ENCODE data around the gene ZNF618.
"Not testable (repeated sequence)": the region's sequence is repeated elsewhere in the genome, so short reads cannot be mapped to it uniquely, and the experiment has no call there.

Gene ZNF618

DNA sequence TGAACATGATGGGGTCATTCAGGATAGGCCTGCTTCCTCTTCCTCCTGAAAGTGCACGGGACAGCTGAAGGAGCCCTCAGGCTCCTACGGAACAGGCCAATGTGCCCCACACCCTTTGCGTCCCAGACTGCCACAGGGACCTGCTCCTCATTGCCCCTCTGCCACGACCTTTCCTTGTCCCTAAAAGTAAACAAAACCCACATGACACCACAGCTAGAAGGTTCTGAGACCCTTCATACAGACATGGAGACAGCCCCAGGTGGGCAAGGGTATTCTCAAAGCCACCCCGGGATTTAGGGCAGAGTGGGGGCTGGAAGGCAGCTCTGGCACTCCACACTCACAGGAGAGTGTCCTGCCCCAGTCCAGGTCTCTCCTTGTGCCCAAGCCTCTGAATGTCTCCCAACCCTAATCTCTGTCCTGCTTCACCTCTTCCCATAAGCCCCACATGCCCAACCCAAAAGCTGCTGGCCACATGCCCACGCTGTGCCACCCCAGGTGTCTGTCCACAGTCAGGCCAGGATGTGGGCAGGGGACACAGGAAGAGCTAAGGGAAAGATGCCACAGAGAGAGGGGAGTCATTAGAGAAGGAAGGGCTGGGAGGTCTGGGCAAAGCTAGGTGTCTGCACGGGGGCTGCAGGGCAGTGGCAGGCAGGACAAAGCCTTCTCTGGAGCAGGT is 201.2 kb downstream of the ZNF618 start:
- Mint-ChIP-seq H3K9me3 (no peaks in the 10 kb centered on the region), H3K27me3 (ENCODE audit: low read depth) (no peaks in the 10 kb centered on the region), H3K36me3 (ENCODE audit: low read depth) (no peaks in the 10 kb centered on the region), H3K4me3 (no peak overlapping the region), H3K4me1 (ENCODE audit: low read depth) (no peaks in the 10 kb centered on the region), H3K27ac (no peak overlapping the region)

DNA sequence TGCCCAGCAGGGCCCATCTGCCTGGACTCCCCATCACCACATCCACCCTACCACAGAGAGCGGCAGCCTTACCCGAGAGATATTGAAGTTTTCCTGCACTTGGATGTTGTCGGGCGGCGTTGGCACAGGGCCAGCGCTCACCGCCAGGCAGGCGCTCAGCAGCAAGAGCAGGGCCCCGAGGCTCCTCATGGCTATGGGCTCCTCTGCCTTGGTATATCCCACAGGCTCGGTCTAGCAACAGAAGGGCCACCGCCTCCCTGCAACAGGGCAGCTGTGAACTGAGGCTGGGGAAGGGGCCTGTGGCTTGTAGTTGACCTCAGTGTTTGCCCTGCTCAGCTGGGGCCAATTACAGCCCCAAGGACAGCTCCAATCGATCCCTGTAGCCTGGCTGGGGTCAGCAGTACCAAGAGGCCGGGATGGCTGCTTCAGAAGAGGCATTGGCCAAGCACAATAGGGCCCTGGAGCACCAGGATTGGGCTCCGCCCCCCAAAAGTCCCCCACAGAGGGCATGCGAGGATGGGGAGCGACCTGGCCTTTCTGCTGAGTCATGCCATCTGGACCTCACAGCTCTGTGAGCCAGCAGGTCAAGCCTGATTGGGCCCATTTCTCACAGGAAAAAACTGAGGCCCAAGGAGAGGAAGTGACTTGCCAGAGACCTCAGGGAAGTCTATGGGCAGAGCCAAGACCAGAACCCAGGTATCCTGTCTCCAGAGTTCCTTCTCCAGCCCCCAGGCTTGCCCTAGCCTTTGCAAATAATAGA is 202.1 kb downstream of the ZNF618 start, which contains the start of gene AMBP:
AMBP (minus strand) TSS at position 280 of the 760 bp plus-strand sequence; CDS start at position 189, 91 bp downstream.
- Mint-ChIP-seq H3K27me3 (ENCODE audit: low read depth) (no peaks in the 10 kb centered on the region), H3K4me3 (no peak within 1 kb of the TSS), H3K4me1 (ENCODE audit: low read depth) (peaks cover 1% of the 10 kb centered on the region), H3K36me3 (ENCODE audit: low read depth) (no peaks in the 10 kb centered on the region), H3K27ac (no peak within 1 kb of the TSS), H3K9me3 (no peaks in the 10 kb centered on the region)

DNA sequence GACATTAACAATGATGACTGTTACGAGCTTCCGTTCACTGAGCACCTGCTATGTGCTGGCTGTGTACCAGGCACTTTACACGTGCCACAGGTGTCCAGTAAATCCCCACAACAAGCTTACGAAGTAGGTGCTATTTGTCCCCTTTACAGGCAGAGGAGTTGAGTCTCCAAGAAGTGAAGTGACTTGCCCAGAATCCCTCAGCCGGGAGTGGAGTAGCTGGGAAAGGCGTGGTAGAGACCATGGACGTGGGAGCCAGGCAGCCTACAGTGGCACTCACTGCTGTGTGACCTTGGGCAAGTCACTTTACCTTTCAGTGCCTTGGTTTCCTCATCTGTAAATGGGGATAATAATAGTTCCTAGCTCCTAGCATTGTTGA is 202.7 kb downstream of the ZNF618 start:
- Mint-ChIP-seq H3K27ac (no peak overlapping the region), H3K4me3 (no peak overlapping the region), H3K36me3 (ENCODE audit: low read depth) (no peaks in the 10 kb centered on the region), H3K9me3 (no peaks in the 10 kb centered on the region), H3K27me3 (ENCODE audit: low read depth) (no peaks in the 10 kb centered on the region), H3K4me1 (ENCODE audit: low read depth) (peaks cover 1% of the 10 kb centered on the region)

DNA sequence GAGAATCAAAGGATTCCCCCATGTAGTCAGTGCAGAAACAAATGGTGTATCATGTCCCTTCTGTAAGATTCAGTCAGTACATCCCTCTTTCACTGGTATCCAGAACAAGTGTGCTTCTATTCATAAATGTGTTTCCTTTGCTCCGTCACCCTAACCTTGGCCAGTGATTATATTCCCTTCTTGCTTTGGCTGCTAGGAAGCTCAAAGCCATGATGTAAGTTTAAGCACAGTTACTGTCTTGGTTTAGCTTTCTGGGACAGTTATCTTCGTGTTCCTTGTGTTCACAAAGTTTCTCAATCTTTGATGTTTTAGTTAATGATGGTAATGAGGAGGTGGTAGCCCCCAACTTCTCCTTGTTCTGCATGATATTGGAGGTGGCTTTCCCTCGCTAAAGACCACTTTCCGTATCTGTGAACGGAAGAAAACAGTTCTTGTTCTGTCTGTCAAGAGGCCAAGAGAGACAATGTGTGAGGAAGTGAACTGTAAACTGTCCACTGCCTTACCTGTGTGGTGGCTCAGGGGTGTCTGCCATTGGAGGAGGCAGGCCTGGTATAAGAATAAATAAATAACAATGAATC is 204.2 kb downstream of the ZNF618 start:
- H3K36me3 Mint-ChIP-seq (ENCODE audit: low read depth) = no peaks in the 10 kb centered on the region
- H3K27me3 Mint-ChIP-seq (ENCODE audit: low read depth) = no peaks in the 10 kb centered on the region
- H3K27ac Mint-ChIP-seq = no peak overlapping the region
- no peaks in the 10 kb centered on the region for H3K9me3 Mint-ChIP-seq
- H3K4me1 Mint-ChIP-seq (ENCODE audit: low read depth) = peaks cover 1% of the 10 kb centered on the region
- no peak overlapping the region for H3K4me3 Mint-ChIP-seq

DNA sequence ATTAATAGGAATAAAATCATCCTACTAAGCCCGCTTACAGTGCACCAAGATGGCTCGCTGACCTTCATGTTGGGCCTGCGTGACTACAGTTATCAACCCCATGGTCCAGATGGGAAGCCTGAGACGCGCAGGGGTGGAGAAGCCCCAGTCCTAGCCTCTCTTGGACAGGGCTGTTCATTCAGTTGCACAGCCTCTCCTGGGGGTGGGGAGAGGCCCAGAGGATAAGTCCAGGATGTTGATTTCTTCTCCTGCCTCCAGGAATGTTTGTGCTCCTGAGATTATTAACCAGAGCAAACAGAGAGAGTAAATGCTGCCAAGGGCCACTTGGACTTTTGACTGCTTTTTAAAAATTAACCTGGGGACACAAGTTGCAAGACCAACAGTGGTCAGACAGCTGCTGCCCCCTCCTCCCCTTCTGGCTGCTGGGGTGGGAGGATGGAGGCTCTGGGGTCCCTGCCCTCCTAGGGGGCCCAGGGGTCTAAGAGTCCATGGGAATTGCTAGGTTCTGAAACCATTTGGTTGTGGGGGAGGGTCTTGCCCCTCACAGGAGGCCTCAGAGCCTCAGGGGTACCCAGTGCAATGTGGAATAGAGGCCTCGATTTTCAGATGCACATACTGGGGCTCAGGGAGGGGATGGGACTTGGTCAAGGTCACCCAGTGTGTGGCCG is 204.8 kb downstream of the ZNF618 start:
- Mint-ChIP-seq H3K4me1 (ENCODE audit: low read depth) (peaks cover 1% of the 10 kb centered on the region), H3K4me3 (no peak overlapping the region), H3K36me3 (ENCODE audit: low read depth) (no peaks in the 10 kb centered on the region), H3K27me3 (ENCODE audit: low read depth) (no peaks in the 10 kb centered on the region), H3K27ac (no peak overlapping the region), H3K9me3 (no peaks in the 10 kb centered on the region)

DNA sequence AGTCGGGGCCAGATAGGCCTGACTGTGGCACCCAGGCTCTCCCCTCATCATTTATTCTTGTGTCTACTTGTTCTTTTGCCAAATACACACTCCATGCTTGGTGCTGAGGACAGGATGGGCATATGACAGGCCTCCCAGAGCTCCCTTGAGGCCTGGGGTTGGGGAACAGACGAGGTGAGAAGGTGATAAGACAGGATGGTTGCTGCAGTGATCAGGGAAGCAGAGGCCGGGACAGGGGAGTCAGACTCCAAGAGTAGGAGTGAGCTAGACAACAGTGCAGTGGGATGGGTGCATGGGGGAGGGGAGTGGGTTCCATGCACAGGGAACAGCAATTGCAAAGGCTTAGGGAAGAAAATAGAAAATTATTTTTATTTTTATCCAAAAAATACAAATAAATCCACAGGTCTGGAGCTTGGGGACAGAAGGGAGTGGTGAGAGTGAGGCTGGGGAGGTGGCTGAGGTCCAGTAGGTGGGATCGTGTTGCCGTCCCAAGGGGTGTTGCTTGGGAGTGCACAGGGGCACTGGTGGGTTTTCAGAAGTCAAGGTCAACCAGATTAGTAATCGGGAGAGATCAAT is 205.4 kb downstream of the ZNF618 start:
- H3K4me1 Mint-ChIP-seq (ENCODE audit: low read depth) = peaks cover 1% of the 10 kb centered on the region
- H3K27ac Mint-ChIP-seq = no peak overlapping the region
- no peaks in the 10 kb centered on the region for H3K9me3 Mint-ChIP-seq
- H3K4me3 Mint-ChIP-seq = no peak overlapping the region
- no peaks in the 10 kb centered on the region for H3K36me3 Mint-ChIP-seq (ENCODE audit: low read depth)
- no peaks in the 10 kb centered on the region for H3K27me3 Mint-ChIP-seq (ENCODE audit: low read depth)

DNA sequence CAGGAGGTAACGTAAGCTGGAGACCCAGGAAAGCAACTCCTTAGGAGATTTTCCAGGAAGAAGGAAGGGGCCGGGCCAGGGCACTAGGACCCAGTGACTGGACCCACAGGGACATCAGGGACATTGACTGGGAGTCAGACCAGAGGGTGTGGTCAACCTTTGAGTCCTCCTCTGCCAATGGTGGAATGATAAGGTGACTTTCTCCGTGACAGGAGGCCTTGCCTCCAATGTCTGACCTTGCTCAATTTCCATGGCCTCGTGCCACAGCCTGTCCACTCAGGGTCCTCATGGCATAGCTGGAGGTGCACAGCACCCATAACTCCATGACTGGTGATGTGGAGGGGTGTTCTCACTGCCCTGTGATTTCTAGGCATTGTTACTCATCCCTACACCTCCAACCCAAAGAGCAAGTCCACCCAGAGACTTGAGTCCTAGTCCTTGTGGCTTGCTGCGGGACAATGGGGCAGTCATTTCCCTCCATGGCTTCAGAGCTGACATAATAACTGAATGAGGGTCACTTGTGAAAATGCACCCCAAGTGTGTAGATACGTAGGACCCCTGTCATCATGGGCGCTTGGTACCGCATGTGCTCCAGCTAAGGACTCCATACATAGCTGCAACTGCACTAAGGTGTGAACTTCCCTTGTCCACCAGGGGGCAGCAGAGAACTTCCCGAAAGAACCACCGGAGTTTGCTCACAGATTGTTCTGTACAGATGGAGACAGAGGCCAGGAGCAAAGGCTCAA is 206.1 kb downstream of the ZNF618 start:
- no peaks in the 10 kb centered on the region for H3K27me3 Mint-ChIP-seq (ENCODE audit: low read depth)
- no peaks in the 10 kb centered on the region for H3K36me3 Mint-ChIP-seq (ENCODE audit: low read depth)
- H3K4me1 Mint-ChIP-seq (ENCODE audit: low read depth) = peaks cover 1% of the 10 kb centered on the region
- H3K27ac Mint-ChIP-seq = no peak overlapping the region
- H3K9me3 Mint-ChIP-seq = no peaks in the 10 kb centered on the region
- no peak overlapping the region for H3K4me3 Mint-ChIP-seq

DNA sequence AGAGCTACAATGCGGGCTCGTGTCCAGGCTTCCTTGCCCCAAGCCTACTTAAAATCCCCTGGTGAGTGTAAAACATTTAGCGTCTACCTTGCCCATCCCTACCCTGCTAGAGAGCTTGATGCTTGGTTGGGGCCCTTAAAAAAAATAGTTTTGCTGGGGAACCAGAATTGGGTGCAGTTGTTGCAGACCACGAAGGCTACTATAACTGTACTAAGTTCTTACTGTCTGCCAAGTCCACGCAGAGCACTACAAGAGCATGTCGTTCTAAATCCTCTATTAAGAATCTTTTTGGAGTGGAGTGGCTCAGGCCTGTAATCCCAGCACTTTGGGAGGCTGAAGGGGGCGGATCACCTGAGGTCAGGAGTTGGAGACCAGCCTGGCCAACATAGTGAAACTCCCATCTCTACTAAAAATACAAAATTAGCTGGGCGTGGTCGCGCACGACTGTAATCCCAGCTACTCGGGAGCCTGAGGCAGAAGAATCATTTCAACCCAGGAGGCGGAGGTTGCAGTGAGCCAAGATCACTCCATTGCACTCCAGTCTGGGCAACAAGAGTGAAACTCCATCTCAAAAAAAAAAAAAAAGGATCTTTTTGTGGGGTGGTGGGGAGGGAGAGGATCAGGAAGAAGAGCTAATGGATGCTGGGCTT is 206.8 kb downstream of the ZNF618 start:
- H3K27ac Mint-ChIP-seq; H3K9me3 Mint-ChIP-seq; H3K27me3 Mint-ChIP-seq (ENCODE audit: low read depth); H3K36me3 Mint-ChIP-seq (ENCODE audit: low read depth); H3K4me3 Mint-ChIP-seq; H3K4me1 Mint-ChIP-seq (ENCODE audit: low read depth): not testable (repeated sequence)

DNA sequence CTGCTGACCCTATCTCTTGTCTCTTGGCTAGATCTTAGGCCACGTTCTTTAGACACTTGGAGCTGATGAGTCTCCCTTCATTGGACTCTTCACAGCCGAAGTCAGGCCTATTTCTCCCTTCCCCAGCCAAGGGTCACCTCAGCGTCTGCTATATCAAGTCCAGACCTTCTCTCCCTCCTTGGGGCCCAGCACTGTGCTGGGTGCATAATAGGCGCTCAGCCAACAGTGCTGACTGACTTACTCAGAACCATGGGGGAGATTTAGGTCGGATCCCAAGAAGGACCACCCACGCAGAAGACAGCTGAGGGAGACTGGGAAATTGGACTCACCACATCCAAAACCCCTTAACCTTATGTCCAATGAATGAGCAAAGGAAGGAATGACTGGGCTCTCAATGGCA is 207.6 kb downstream of the ZNF618 start:
- H3K4me3 Mint-ChIP-seq = no peak overlapping the region
- H3K9me3 Mint-ChIP-seq = no peaks in the 10 kb centered on the region
- H3K27me3 Mint-ChIP-seq (ENCODE audit: low read depth) = no peaks in the 10 kb centered on the region
- no peak overlapping the region for H3K27ac Mint-ChIP-seq
- H3K36me3 Mint-ChIP-seq (ENCODE audit: low read depth) = no peaks in the 10 kb centered on the region
- H3K4me1 Mint-ChIP-seq (ENCODE audit: low read depth) = peaks cover 1% of the 10 kb centered on the region

DNA sequence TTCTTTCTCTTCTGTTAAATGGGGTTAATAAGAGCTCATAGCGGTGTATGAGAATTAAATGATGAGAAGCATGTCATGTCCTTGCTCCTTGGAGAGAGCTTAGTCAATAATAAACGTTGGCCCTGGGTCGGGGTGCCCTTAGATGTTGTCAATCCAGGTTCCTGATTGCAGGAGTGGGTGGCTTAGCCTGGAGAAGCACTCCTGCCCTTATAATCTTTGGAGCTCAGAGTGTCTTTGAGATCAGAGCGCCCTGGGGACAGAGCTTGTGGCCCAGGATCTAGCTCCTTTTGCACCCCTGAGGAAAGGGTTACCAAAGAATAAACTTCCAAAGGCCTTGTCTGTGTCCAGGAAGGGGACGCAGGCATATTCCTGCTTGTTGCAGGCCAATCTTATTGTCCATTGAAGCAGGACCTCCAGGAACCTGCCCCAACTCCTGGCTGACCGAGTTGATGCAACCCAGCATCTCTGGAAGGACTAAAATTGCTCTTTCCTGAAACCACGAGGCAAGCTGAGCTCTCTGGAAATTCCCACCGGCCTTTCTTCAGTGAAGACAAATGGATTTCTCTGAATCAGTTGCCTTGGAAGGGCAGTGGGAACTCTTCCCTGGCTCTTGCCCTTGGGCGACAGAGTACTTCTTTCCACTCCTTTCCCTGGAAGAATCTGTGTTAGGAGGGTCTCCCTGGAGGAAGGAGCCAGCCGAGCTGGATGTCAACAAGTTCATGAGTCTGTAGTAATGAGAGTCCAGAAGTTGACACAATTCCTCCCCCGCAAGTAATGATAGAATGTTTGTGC is 208.4 kb downstream of the ZNF618 start:
- H3K27me3 Mint-ChIP-seq (ENCODE audit: low read depth) = no peaks in the 10 kb centered on the region
- no peak overlapping the region for H3K4me3 Mint-ChIP-seq
- no peaks in the 10 kb centered on the region for H3K36me3 Mint-ChIP-seq (ENCODE audit: low read depth)
- no peaks in the 10 kb centered on the region for H3K9me3 Mint-ChIP-seq
- H3K27ac Mint-ChIP-seq = no peak overlapping the region
- H3K4me1 Mint-ChIP-seq (ENCODE audit: low read depth) = peaks cover 1% of the 10 kb centered on the region

DNA sequence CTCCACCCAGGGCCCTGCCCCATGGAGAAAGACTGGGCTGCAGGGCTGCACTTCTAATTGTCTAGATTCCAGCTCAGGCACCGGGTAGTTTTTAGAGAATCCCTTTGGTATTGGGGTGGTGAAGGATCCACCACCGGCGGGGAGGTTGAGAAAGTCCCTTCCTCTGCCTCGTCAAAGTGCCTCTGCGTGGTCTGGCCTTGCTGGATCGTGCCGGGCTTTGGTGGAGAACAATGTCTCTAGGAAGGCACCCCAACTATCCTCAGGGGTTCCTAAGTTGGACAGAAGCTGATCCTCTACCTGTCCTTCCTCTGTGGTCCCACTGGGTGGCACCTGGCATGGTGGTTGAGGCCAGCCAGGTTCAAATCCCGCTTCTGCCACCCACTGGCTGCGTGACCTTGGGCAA is 209.3 kb downstream of the ZNF618 start:
- H3K4me3 Mint-ChIP-seq = no peak overlapping the region
- no peaks in the 10 kb centered on the region for H3K36me3 Mint-ChIP-seq (ENCODE audit: low read depth)
- H3K27me3 Mint-ChIP-seq (ENCODE audit: low read depth) = no peaks in the 10 kb centered on the region
- no peaks in the 10 kb centered on the region for H3K9me3 Mint-ChIP-seq
- H3K4me1 Mint-ChIP-seq (ENCODE audit: low read depth) = peaks cover 1% of the 10 kb centered on the region
- H3K27ac Mint-ChIP-seq = no peak overlapping the region

DNA sequence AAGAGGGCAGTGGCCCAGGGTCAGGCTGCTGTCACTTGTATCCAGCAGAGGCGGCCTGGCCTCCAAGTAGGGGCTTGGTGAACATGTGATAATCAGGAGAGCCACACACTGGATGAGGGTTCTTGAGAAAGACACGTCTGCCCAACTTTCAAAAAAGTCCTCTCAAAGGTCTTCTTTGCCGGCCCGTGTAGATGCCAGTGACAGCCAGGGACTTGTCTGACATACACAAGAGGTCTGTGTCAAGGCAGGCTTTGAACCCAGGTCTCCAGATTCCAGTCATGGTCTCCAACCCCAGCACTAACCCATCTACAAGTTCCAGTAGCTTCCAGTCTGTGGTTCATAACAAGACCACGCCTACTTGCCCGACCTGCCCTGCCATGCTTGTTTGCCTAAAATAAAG is 209.9 kb downstream of the ZNF618 start:
- Mint-ChIP-seq H3K36me3 (ENCODE audit: low read depth) (no peaks in the 10 kb centered on the region), H3K27me3 (ENCODE audit: low read depth) (no peaks in the 10 kb centered on the region), H3K9me3 (no peaks in the 10 kb centered on the region)

DNA sequence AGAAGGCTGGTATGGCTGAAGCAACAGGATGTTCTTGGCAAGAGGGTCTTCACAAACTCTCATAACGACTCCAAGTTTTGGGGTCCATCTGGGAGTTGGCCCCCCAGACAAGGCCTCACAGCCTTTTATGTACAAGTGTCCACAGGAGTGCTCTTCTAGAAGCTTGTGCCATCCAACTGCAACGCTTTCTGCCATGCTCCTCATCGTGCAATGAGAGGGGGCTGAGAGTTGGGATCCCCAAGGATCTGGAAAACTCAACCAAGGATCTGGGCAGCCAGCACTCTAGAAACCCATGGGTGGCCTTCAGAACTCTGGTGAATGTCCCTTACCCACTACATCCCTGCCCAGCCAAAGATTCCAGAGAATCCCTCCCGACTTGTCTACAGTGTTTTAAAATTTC is 210.5 kb downstream of the ZNF618 start:
- no peak overlapping the region for H3K27ac Mint-ChIP-seq
- H3K27me3 Mint-ChIP-seq (ENCODE audit: low read depth) = no peaks in the 10 kb centered on the region

More for the DNA sequence above, 209.9 kb downstream of the ZNF618 start:
- Mint-ChIP-seq H3K4me1 (ENCODE audit: low read depth) (peaks cover 1% of the 10 kb centered on the region), H3K4me3 (no peak overlapping the region), H3K27ac (no peak overlapping the region)

More for the DNA sequence above, 210.5 kb downstream of the ZNF618 start:
- no peaks in the 10 kb centered on the region for H3K36me3 Mint-ChIP-seq (ENCODE audit: low read depth)
- H3K9me3 Mint-ChIP-seq = no peaks in the 10 kb centered on the region
- peaks cover 1% of the 10 kb centered on the region for H3K4me1 Mint-ChIP-seq (ENCODE audit: low read depth)
- H3K4me3 Mint-ChIP-seq = no peak overlapping the region

All from T-helper 1 cell treated with Interleukin-12 subunit alpha and Interleukin-12 subunit beta and Interleukin-4 antibody, amounts not matched to agents 30 μg/mL and 1 μg/mL, for 36 hours (primary cell).